Gastroesophageal sphincter (tissue), 4 donors: ENCODE measurements around the gene PAGR1. TPM values are rescaled to one million over a fixed set of nuclear protein-coding genes. Genes with fewer than 3 reads are reported as not detected.

Experiments used
- ATAC-seq: fragments of 150-250 bp; one replicate; pipeline ENCODE4 v1.9.1; 2016; ENCODE audit warnings: mild to moderate bottlenecking, moderate library complexity
- H3K27ac ChIP-seq, 4 donors: fragments of 200-600 bp; sonication (generic) in 3 of 4; 1 replicate in 3 of 4; 2 replicates in 1 of 4; pipeline ENCODE4 v1.5.1; 2016 to 2019
- H3K27me3 ChIP-seq: fragments of 200-600 bp; sonication (generic); one replicate; pipeline ENCODE4 v1.5.1; 2019
- H3K36me3 ChIP-seq, 2 donors: fragments of 200-600 bp; sonication (generic); one replicate each; pipeline ENCODE4 v1.5.1; 2019; ENCODE audit warnings: control low read depth in 1 of 2
- H3K4me1 ChIP-seq, 3 donors: fragments of 200-600 bp; sonication (generic); 1 replicate in 2 of 3; 2 replicates in 1 of 3; pipeline ENCODE4 v1.5.1; 2016 to 2019; ENCODE audit warnings: control low read depth in 2 of 3
- H3K4me3 ChIP-seq, 2 donors: fragments of 200-600 bp; sonication (generic); one replicate each; pipeline ENCODE4 v1.5.1; 2019; ENCODE audit warnings: mild to moderate bottlenecking in 1 of 2, moderate library complexity in 1 of 2
- H3K9me3 ChIP-seq, 3 donors: fragments of 200-600 bp; sonication (generic); one replicate each; pipeline ENCODE4 v1.5.1; 2017 to 2019; ENCODE audit warnings: control low read depth in 2 of 3
- CTCF ChIP-seq, 4 experiments: fragments of 200-600 bp in 2 of 4; fragments of 450-650 bp in 2 of 4; sonication (generic) in 1 of 4; IDR thresholded peaks; one replicate each; pipeline ENCODE4 v1.5.1; 2017 to 2019; ENCODE audit warnings: antibody characterized with exemption in 4 of 4, mild to moderate bottlenecking in 2 of 4, moderate library complexity in 2 of 4
- EP300 ChIP-seq: sonication (generic); formaldehyde crosslinking; IDR thresholded peaks from one replicate; pipeline ENCODE4 v1.6.1; 2017; ENCODE audit warnings: antibody characterized with exemption, mild to moderate bottlenecking
- POLR2A ChIP-seq, 2 donors: fragments of 450-650 bp; IDR thresholded peaks; one replicate each; pipeline ENCODE4 v1.6.1; 2017; ENCODE audit warnings: antibody characterized with exemption in 2 of 2, mild to moderate bottlenecking in 2 of 2, moderate library complexity in 1 of 2
- POLR2AphosphoS5 ChIP-seq: sonication (generic); formaldehyde crosslinking; IDR thresholded peaks from one replicate; pipeline ENCODE4 v1.6.1; 2017; ENCODE audit warnings: antibody characterized with exemption
- WGBS, 2 donors: methylation state at CpG; one replicate each; pipeline ENCODE4 v1.1.5; 2018; ENCODE audit warnings: low coverage in 1 of 2; 5-methylcytosine and 5-hydroxymethylcytosine counted together
- total RNA-seq, 4 donors: library from RNA; depleted of rRNA; stranded (reverse); fragments of >200 nt; gene quantifications; one replicate each; pipeline ENCODE4 v1.1.0, GENCODE V29; 2016

The PAGR1 gene
- total RNA-seq, 4 donors from 2014 or later: 19.3 to 29.6 (median 20.2) TPM

DNA sequence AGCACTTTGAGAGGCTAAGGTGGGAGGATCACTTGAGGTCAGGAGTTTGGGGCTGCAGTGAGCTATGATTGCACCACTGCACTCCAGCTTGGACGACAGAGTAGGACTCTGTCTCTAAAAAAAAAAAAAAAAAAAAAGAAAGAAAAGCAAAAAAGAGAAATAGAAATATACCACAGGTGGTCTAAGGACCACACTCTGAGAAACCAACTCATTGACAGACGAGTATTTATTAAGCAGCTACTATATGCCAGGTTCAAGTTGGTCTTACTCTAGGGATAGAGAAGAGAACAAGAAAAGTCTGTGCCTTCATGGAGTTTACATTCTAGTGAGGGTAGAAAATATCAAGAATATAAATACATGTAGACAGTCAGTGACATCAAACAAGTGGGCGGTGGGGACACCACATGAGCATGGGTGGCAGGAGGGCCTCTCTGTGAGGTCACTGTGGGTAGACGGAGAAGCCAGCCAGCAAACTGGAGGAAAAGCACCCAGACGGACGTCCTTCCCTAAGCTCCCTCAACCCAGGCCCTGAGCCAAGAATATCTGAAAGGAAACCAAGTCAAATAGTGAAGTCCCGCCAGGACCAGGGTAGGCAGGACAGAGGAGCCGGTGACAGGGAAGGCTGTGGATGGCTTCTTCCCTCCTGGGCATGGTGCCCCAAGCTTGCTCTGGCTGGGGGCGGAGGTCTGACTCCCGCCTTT is 42.3 kb downstream of the PAGR1 start:
- Histone ChIP-seq H3K27me3 (no peaks in the 10 kb centered on the region), H3K9me3 (no peaks in the 10 kb centered on the region), H3K4me3 (no peak overlapping the region), H3K36me3 (peaks cover 0 to 33% of the 10 kb centered on the region in 2 donors), H3K27ac (no peak overlapping the region), H3K4me1 (peaks cover 0 to 21% (median 16%) of the 10 kb centered on the region in 3 donors)
- WGBS, 2 donors: 70 to 73% methylated on average over 5 to 6 of the region's 10 CpGs
- TF ChIP-seq POLR2A (IDR thresholded peaks at IDR 0.05) (no peak), POLR2AphosphoS5 (no peak), EP300 (no peak), CTCF (IDR thresholded peaks at IDR 0.05) (no peak)
- no peak for ATAC-seq

DNA sequence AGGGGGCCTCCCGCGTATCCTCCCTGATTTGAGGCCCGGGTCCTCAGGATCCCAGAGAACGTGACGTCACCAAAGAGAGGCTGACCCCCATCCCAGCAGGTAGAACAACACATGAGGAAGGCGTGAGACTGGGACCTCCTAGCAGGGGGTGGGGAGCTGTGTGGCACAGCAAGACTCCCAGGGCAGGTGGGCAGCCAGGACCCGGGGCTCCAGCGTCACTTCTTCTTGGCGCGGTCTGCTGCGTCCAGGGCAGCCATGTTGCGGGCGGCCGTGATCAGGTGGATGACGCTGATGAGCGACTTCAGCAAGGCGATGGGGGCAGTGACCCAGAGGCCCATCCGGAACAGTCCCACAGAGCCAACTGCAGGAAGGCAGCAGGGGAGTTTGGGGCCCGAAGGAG is 43.0 kb downstream of the PAGR1 start:
- Histone ChIP-seq H3K9me3 (no peaks in the 10 kb centered on the region), H3K4me1 (peaks cover 0 to 27% (median 16%) of the 10 kb centered on the region in 3 donors), H3K27ac (no peak overlapping the region), H3K36me3 (peaks cover 0 to 33% of the 10 kb centered on the region in 2 donors), H3K4me3 (no peak overlapping the region), H3K27me3 (no peaks in the 10 kb centered on the region)
- WGBS, 2 donors: 100% methylated on average over 1 of the region's 19 CpGs; no CpG with 5 or more reads in 1 of the 2 donors
- no peak for TF ChIP-seq POLR2A (IDR thresholded peaks at IDR 0.05)
- no peak for TF ChIP-seq POLR2AphosphoS5
- TF ChIP-seq CTCF (IDR thresholded peaks at IDR 0.05): no peak
- no peak for TF ChIP-seq EP300
- ATAC-seq: no peak

GRCh38 chr16:29860218-29860617 is 44.3 kb downstream of the PAGR1 start:
- no peaks in the 10 kb centered on the region for H3K9me3 ChIP-seq
- 84 to 100% methylated on average over 1 to 6 of the region's 9 CpGs for WGBS, 2 donors
- no peaks in the 10 kb centered on the region for H3K27me3 ChIP-seq
- no peak overlapping the region for H3K4me3 ChIP-seq
- TF ChIP-seq POLR2A (IDR thresholded peaks at IDR 0.05): no peak
- no peak for TF ChIP-seq CTCF (IDR thresholded peaks at IDR 0.05)
- TF ChIP-seq POLR2AphosphoS5: no peak
- no peak for TF ChIP-seq EP300
- no peak overlapping the region for H3K27ac ChIP-seq
- ATAC-seq: no peak
- H3K4me1 ChIP-seq: peaks cover 0 to 29% (median 16%) of the 10 kb centered on the region in 3 donors
- peaks cover 0 to 33% of the 10 kb centered on the region in 2 donors for H3K36me3 ChIP-seq

GRCh38 chr16:29862383-29862883 is 46.5 kb downstream of the PAGR1 start:
- TF ChIP-seq CTCF (IDR thresholded peaks at IDR 0.05) (no peak), EP300 (no peak), POLR2AphosphoS5 (no peak), POLR2A (IDR thresholded peaks at IDR 0.05) (no peak)
- ATAC-seq: no peak
- WGBS, 2 donors: 0 to 2% methylated on average over 5 to 22 of the region's 27 CpGs
- Histone ChIP-seq H3K36me3 (peaks cover 0 to 33% of the 10 kb centered on the region in 2 donors), H3K4me1 (peaks cover 0 to 29% (median 16%) of the 10 kb centered on the region in 3 donors), H3K27ac (peak overlapping the region; percentile 62 to 93 (median 86)), H3K9me3 (no peaks in the 10 kb centered on the region), H3K4me3 (peak overlapping the region; percentile 76 to 99), H3K27me3 (peaks cover 5% of the 10 kb centered on the region)
